Loucy (cell line): ENCODE measurements around the gene CACNA1D.

Experiments
- EZH2phosphoT487 ChIP-seq: fragments of 200-600 bp; IDR thresholded peaks from 2 replicates; pipeline ENCODE4 v1.6.1; 2018; ENCODE audit warnings: antibody characterized with exemption, mild to moderate bottlenecking, moderate library complexity, borderline replicate concordance
- TF ChIP-seq, protein P1 (sequence below): fragments of 200-600 bp; sonication (generic); conservative IDR thresholded peaks from 2 replicates; pipeline ENCODE4 v1.5.1; 2014; ENCODE audit warnings: mild to moderate bottlenecking, antibody characterized with exemption, low read length

DNA sequence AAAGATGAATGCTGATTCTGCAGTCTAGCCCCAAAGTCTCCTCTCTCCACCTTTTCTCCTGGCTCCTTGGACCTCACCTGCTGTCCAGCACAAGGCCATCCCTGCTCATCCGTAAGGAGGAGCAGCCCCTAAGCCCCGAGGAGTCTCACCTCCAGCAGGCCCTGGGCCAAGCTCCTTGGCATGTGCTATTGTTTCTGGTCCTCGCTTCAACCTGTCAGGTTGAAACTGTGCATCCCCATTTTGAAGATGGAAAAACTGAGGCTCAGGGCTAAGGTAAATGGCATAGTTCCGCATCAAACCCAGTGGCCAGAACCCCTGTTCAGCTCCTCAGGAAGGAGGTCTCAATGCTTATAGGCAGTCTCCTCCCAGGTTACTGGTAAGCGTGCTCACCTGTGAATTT is 325.7 kb downstream of the CACNA1D start:
- TF ChIP-seq, protein P1, sequence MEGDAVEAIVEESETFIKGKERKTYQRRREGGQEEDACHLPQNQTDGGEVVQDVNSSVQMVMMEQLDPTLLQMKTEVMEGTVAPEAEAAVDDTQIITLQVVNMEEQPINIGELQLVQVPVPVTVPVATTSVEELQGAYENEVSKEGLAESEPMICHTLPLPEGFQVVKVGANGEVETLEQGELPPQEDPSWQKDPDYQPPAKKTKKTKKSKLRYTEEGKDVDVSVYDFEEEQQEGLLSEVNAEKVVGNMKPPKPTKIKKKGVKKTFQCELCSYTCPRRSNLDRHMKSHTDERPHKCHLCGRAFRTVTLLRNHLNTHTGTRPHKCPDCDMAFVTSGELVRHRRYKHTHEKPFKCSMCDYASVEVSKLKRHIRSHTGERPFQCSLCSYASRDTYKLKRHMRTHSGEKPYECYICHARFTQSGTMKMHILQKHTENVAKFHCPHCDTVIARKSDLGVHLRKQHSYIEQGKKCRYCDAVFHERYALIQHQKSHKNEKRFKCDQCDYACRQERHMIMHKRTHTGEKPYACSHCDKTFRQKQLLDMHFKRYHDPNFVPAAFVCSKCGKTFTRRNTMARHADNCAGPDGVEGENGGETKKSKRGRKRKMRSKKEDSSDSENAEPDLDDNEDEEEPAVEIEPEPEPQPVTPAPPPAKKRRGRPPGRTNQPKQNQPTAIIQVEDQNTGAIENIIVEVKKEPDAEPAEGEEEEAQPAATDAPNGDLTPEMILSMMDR: no peak
- TF ChIP-seq EZH2phosphoT487: no peak
